SU-DHL-6 (cell line): ENCODE measurements around the gene C19orf81.

Experiments
- CTCF ChIP-seq: fragments of 200-600 bp; sonication (generic); IDR thresholded peaks from one replicate; pipeline ENCODE4 v1.5.1; 2017; ENCODE audit warnings: antibody characterized with exemption, mild to moderate bottlenecking, low read length, moderate library complexity; ENCODE audit not compliant: insufficient read depth, poor library complexity, severe bottlenecking
- EZH2phosphoT487 ChIP-seq: fragments of 200-600 bp; sonication (generic), shearing (Covaris generic); conservative IDR thresholded peaks from 2 replicates; pipeline ENCODE4 v1.6.1; 2018; ENCODE audit warnings: mild to moderate bottlenecking, antibody characterized with exemption, low read length, moderate library complexity, mixed read lengths

- TF ChIP-seq CTCF, result no peak
- no peak for TF ChIP-seq EZH2phosphoT487
These were observed 39.5 kb downstream of the C19orf81 start for GRCh38 chr19:50688766-50689165.
